SK-N-SH treated with all-trans-retinoic acid at 6 μM for 48 hours (cell line): ENCODE data around the gene APC2.

Source experiments
- CREB5 ChIP-seq: fragments of 250-450 bp; sonication (Bioruptor Pico); IDR thresholded peaks from 2 replicates; pipeline ENCODE4 v1.5.1; 2020; ENCODE audit warnings: low read depth, mild to moderate bottlenecking, moderate library complexity
- GLIS3 ChIP-seq: fragments of 250-450 bp; sonication (Bioruptor Pico); IDR thresholded peaks from 2 replicates; pipeline ENCODE4 v1.5.0; 2020; ENCODE audit warnings: mild to moderate bottlenecking, moderate library complexity
- ZNF565 ChIP-seq: fragments of 450-650 bp; formaldehyde crosslinking; conservative IDR thresholded peaks from 2 replicates; pipeline ENCODE4 v1.5.0; 2020; ENCODE audit warnings: low read depth, mild to moderate bottlenecking, moderate library complexity

DNA sequence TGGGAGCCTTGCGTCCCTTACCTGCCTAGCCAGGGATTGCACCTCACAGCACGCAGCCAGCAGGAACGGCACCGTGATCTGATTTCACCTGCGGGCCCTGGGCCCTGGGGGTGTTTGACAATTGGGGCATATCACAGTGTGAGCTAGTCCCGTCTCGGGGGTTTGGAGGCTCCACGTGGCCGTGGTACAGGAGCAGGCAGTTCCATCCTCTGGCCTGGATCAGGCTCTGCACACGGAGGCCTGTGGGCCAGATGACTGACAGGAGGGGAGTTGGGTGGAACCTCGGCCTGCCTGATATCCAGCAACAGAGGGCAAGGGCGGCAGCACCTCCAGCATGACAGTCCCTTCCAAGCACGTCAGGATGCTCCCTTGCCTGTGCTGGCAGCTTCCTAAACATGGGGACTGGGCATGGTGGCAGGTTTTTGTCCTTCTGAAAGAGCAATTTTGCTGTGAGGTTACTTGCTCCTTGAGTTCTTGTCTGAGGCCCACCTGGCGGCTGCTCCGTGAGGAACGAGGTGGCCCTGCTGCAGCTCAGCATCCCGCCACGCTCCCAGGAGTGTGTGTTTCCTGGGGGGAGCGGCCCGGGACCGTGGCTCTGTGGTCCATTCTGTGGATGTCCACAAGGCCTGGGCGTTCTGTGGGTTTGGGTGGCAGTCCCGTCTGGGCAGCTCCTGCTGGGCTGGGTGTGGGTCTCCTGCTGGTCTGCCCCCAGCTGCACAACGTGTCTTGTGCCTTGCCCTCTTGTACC lies 18.0 kb upstream of the APC2 start:
- TF ChIP-seq ZNF565 (CRISPR knock-in tag) (no peak), GLIS3 (no peak), CREB5 (CRISPR knock-in tag) (no peak)
